Measurements from ENCODE around the gene DIS3L2. TPM values are rescaled to one million over a fixed set of nuclear protein-coding genes. Genes with fewer than 3 reads are reported as not detected.

The DIS3L2 gene
- total and polyA plus RNA-seq, 2 of the 4 experiments (the other 2 are of a cell fraction) = 14.7 to 19.2 TPM

GRCh38 chr2:231931481-231931915 is 30.0 kb upstream of the DIS3L2 start:
- Histone ChIP-seq H2AFZ (replicated peaks; ENCODE audit: low read length, poor library complexity) (no peak overlapping the region), H2BK20ac (ENCODE audit: low read depth, low read length) (no peak overlapping the region), H3K4me2 (ENCODE audit: low read depth, low read length) (no peak overlapping the region), H3K27me3 (ENCODE audit: control insufficient read depth, insufficient read depth, low read length) (peaks cover 76% of the 10 kb centered on the region), H2BK5ac (ENCODE audit: low read depth, low read length, poor library complexity, severe bottlenecking) (no peak overlapping the region), H3K4ac (ENCODE audit: low read depth, low read length) (no peak overlapping the region), H2AK9ac (replicated peaks; ENCODE audit: low read depth, low read length, poor library complexity) (no peak overlapping the region), H3K36me3 (ENCODE audit: control insufficient read depth, insufficient read depth, low read length) (no peaks in the 10 kb centered on the region), H4K5ac (ENCODE audit: low read depth, low read length) (no peak overlapping the region), H3K4me1 (ENCODE audit: control insufficient read depth, insufficient read depth, low read length) (no peaks in the 10 kb centered on the region), H3K9me3 (ENCODE audit: control insufficient read depth, insufficient read depth, low read length) (no peaks in the 10 kb centered on the region), H3K27ac (ENCODE audit: insufficient read depth, low read length) (no peak overlapping the region), H3K18ac (ENCODE audit: low read depth, low read length) (no peak overlapping the region), H4K91ac (ENCODE audit: insufficient read depth, low read depth, low read length) (no peak overlapping the region), H3K79me1 (ENCODE audit: low read depth in 1 of 2, low read length in 2 of 2) (no peaks in the 10 kb centered on the region), H2BK15ac (ENCODE audit: low read depth, low read length) (no peak overlapping the region), H3K14ac (replicated peaks; ENCODE audit: low read depth, low read length) (no peak overlapping the region), H4K8ac (ENCODE audit: low read depth in 2 of 2, low read length in 2 of 2) (no peak overlapping the region), H4K20me1 (ENCODE audit: insufficient read depth, low read length) (0 out of 2 replicates have a peak, but pooled peaks cover under 1% of the 10 kb centered on the region), H2BK120ac (ENCODE audit: low read depth, low read length) (no peak overlapping the region), H2AK5ac (ENCODE audit: low read depth, low read length) (no peak overlapping the region), H3K4me3 (ENCODE audit: insufficient read depth, low read depth, low read length) (no peak overlapping the region), H3K9me1 (ENCODE audit: insufficient read depth, low read length) (no peaks in the 10 kb centered on the region), H3K23ac (ENCODE audit: low read depth, low read length) (no peak overlapping the region), H3K9ac (ENCODE audit: low read depth, low read length) (no peak overlapping the region), H3K56ac (ENCODE audit: extremely low read depth, insufficient read depth, low read length) (no peak overlapping the region)
- TF ChIP-seq CEBPB (IDR thresholded peaks at IDR 0.05; ENCODE audit: low read depth, low read length) (no peak), RCOR1 (IDR thresholded peaks at IDR 0.05; ENCODE audit: insufficient replicate concordance, low read length) (no peak), MAZ (IDR thresholded peaks at IDR 0.05; ENCODE audit: borderline replicate concordance, low read depth, low read length) (no peak), RAD21 (IDR thresholded peaks at IDR 0.05; ENCODE audit: low read length) (no peak), CTCF (conservative IDR thresholded peaks at IDR 0.05; ENCODE audit: low read depth, low read length) (no peak), MXI1 (IDR thresholded peaks at IDR 0.05; ENCODE audit: borderline replicate concordance, low read depth, low read length) (no peak), POLR2A (IDR thresholded peaks at IDR 0.05; ENCODE audit: low read depth, low read length) (no peak), MAFK (IDR thresholded peaks at IDR 0.05; ENCODE audit: low read depth, low read length) (no peak), SMC3 (IDR thresholded peaks at IDR 0.05; ENCODE audit: low read depth, low read length) (no peak), RFX5 (IDR thresholded peaks at IDR 0.05; ENCODE audit: low read depth, low read length) (no peak)
- in situ Hi-C loops (cut with MboI; ENCODE audit: low sequenced_read_pairs) (loop anchor here (5.0 kb wide), 1 partner anchor 196 kb away; no protein-coding TSS in a partner anchor), intact Hi-C loops (cut with micrococcal nuclease) (no loop called here), dilution Hi-C loops (cut with HindIII; ENCODE audit: low sequenced_read_pairs, unreplicated experiment) (no loop called here)
- ATAC-seq (ENCODE audit: low read depth) (no peak), DNase-seq (no peak)
- WGBS, 2 experiments (ENCODE audit: extremely low coverage in 2 of 2, insufficient read length in 1 of 2) = 90% methylated on average over 2 of the region's 7 CpGs; no CpG with 5 or more reads in 1 of the 2 experiments
- CTCF ChIA-PET = no interaction called here
- POLR2A ChIA-PET (ENCODE audit: unreplicated experiment) = no interaction called here
- BruUV-seq (replicated peaks) = no TSS peak
